ENCODE data around the gene ITM2B. TPM values are rescaled to one million over a fixed set of nuclear protein-coding genes. Genes with fewer than 3 reads are reported as not detected.

Gene ITM2B
- total and polyA plus RNA-seq, 2 donors from 2014 or later = 1,431 to 2,443 TPM

- Histone ChIP-seq H3K4me3 (ENCODE audit: low read length in 3 of 3) (no peak overlapping the region), H3K4me1 (ENCODE audit: control insufficient read depth in 2 of 3, insufficient read depth in 2 of 3, low read depth in 1 of 3, low read length in 3 of 3) (peaks cover 0 to 8% (median 0%) of the 10 kb centered on the region in 3 donors), H3K27ac (ENCODE audit: low read depth in 2 of 2, low read length in 2 of 2) (no peak overlapping the region), H3K9ac (ENCODE audit: low read length in 3 of 3) (no peak overlapping the region), H3K27me3 (ENCODE audit: control insufficient read depth, insufficient read depth, low read length) (no peaks in the 10 kb centered on the region), H3K36me3 (ENCODE audit: control insufficient read depth in 2 of 3, insufficient read depth in 3 of 3, low read length in 3 of 3) (peaks cover 22 to 59% (median 27%) of the 10 kb centered on the region in 3 donors), H3K9me3 (ENCODE audit: control insufficient read depth in 2 of 3, insufficient read depth in 1 of 3, low read length in 3 of 3) (no peaks in the 10 kb centered on the region)
- intact Hi-C loops (cut with DNase I) = no loop called here
- FAIRE-seq (no peak), DNase-seq (no peak)
- TF ChIP-seq CTCF (IDR thresholded peaks at IDR 0.05; ENCODE audit: borderline replicate concordance, extremely low read depth, insufficient read depth) = no peak
Observed at GRCh38 chr13:48260970-48261369, 28.0 kb downstream of the ITM2B start.

- Histone ChIP-seq H3K9ac (ENCODE audit: low read length in 3 of 3) (no peak overlapping the region), H3K9me3 (ENCODE audit: control insufficient read depth in 2 of 3, insufficient read depth in 1 of 3, low read length in 3 of 3) (no peaks in the 10 kb centered on the region), H3K27me3 (ENCODE audit: control insufficient read depth, insufficient read depth, low read length) (no peaks in the 10 kb centered on the region), H3K4me3 (ENCODE audit: low read length in 3 of 3) (no peak overlapping the region), H3K36me3 (ENCODE audit: control insufficient read depth in 2 of 3, insufficient read depth in 3 of 3, low read length in 3 of 3) (peaks cover 18 to 42% (median 20%) of the 10 kb centered on the region in 3 donors), H3K27ac (ENCODE audit: low read depth in 2 of 2, low read length in 2 of 2) (no peak overlapping the region), H3K4me1 (ENCODE audit: control insufficient read depth in 2 of 3, insufficient read depth in 2 of 3, low read depth in 1 of 3, low read length in 3 of 3) (peaks cover 0 to 6% (median 0%) of the 10 kb centered on the region in 3 donors)
- no peak for FAIRE-seq
- intact Hi-C loops (cut with DNase I) = no loop called here
- TF ChIP-seq CTCF (IDR thresholded peaks at IDR 0.05; ENCODE audit: borderline replicate concordance, extremely low read depth, insufficient read depth) = no peak
- no peak for DNase-seq
Observed at GRCh38 chr13:48263196-48263595, 30.2 kb downstream of the ITM2B start.

DNA sequence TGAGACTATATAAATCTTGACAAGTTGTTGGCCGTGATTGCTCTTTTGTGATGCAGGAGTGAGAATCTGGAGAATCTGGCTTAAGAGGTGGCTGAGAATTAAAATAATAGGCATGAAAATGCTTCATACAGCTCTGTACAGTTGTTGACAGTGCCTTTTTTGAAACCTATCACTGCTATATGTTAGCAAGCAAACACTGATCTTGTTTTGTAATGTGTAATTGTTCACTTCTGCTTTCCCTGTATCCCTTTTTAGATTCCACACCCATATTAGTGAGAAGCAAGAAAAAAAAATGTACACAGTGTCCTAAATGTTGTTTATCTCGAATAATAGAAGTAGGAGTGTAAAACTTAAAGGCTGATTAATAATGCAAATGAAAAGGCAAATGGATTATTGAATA lies 31.1 kb downstream of the ITM2B start:
- intact Hi-C loops (cut with DNase I) = no loop called here
- no peaks in the 10 kb centered on the region for H3K27me3 ChIP-seq (ENCODE audit: control insufficient read depth, insufficient read depth, low read length)
- TF ChIP-seq CTCF (IDR thresholded peaks at IDR 0.05; ENCODE audit: borderline replicate concordance, extremely low read depth, insufficient read depth) = no peak
- peaks cover 16 to 35% (median 17%) of the 10 kb centered on the region in 3 donors for H3K36me3 ChIP-seq (ENCODE audit: control insufficient read depth in 2 of 3, insufficient read depth in 3 of 3, low read length in 3 of 3)
- DNase-seq (no peak), FAIRE-seq (no peak)
- H3K4me1 ChIP-seq (ENCODE audit: control insufficient read depth in 2 of 3, insufficient read depth in 2 of 3, low read depth in 1 of 3, low read length in 3 of 3) = peaks cover 0 to 6% (median 0%) of the 10 kb centered on the region in 3 donors
- H3K9ac ChIP-seq (ENCODE audit: low read length in 3 of 3) = no peak overlapping the region
- no peak overlapping the region for H3K4me3 ChIP-seq (ENCODE audit: low read length in 3 of 3)
- H3K9me3 ChIP-seq (ENCODE audit: control insufficient read depth in 2 of 3, insufficient read depth in 1 of 3, low read length in 3 of 3) = no peaks in the 10 kb centered on the region
- H3K27ac ChIP-seq (ENCODE audit: low read depth in 2 of 2, low read length in 2 of 2) = no peak overlapping the region
